Measurements from ENCODE around the gene TSPAN5. TPM values are rescaled to one million over a fixed set of nuclear protein-coding genes. Genes with fewer than 3 reads are reported as not detected.

Gene TSPAN5
- total RNA-seq, 1 donor from 2014 or later: 8.6 TPM

- DNase-seq (ENCODE audit: low spot score): no peak
Measured at GRCh38 chr4:98448908-98449307, 209.5 kb downstream of the TSPAN5 start.

GRCh38 chr4:98447648-98448047, 210.8 kb downstream of the TSPAN5 start:
- intact Hi-C loops (cut with DNase I): loop anchor here (10.0 kb wide), 1 partner anchor 273 kb away; no protein-coding TSS in a partner anchor
- no peak for DNase-seq (ENCODE audit: low spot score)

More at GRCh38 chr4:98448908-98449307, 209.5 kb downstream of the TSPAN5 start:
- intact Hi-C loops (cut with DNase I): loop anchor here (10.0 kb wide), 1 partner anchor 274 kb away; no protein-coding TSS in a partner anchor

GRCh38 chr4:98446499-98447375, 211.7 kb downstream of the TSPAN5 start:
- intact Hi-C loops (cut with DNase I): loop anchor here (10.0 kb wide), 1 partner anchor 272 kb away; no protein-coding TSS in a partner anchor
- no peak for DNase-seq (ENCODE audit: low spot score)

- intact Hi-C loops (cut with DNase I): loop anchor here (10.0 kb wide), 1 partner anchor 270 kb away; no protein-coding TSS in a partner anchor
Measured at GRCh38 chr4:98444371-98444770, 214.0 kb downstream of the TSPAN5 start.

GRCh38 chr4:98434816-98435215, 223.6 kb downstream of the TSPAN5 start:
- DNase-seq (ENCODE audit: low spot score): no peak
- intact Hi-C loops (cut with DNase I): no loop called here

More at GRCh38 chr4:98444371-98444770, 214.0 kb downstream of the TSPAN5 start:
- DNase-seq (ENCODE audit: low spot score): no peak

- no peak for DNase-seq (ENCODE audit: low spot score)
- intact Hi-C loops (cut with DNase I): no loop called here
Measured at GRCh38 chr4:98433691-98434090, 224.7 kb downstream of the TSPAN5 start.

- intact Hi-C loops (cut with DNase I): no loop called here
- no peak for DNase-seq (ENCODE audit: low spot score)
Measured at GRCh38 chr4:98430708-98431403, 227.6 kb downstream of the TSPAN5 start.

- DNase-seq (ENCODE audit: low spot score): no peak
- intact Hi-C loops (cut with DNase I): no loop called here
Measured at GRCh38 chr4:98423009-98423408, 235.4 kb downstream of the TSPAN5 start.

- intact Hi-C loops (cut with DNase I): no loop called here
- DNase-seq (ENCODE audit: low spot score): no peak
Measured at GRCh38 chr4:98421111-98421510, 237.3 kb downstream of the TSPAN5 start.
